ENCODE measurements around the gene KIAA0232.

- TF ChIP-seq EZH2 (IDR thresholded peaks at IDR 0.05) (no peak), FOXP2 (optimal IDR thresholded peaks at IDR 0.05; ENCODE audit: control extremely low read depth, extremely low read length, insufficient read depth) (no peak)
Measured at GRCh38 chr4:6845574-6845973, 63.0 kb downstream of the KIAA0232 start.
